Mononuclear cell (primary cell): ENCODE data around the gene FABP7. TPM values are rescaled to one million over a fixed set of nuclear protein-coding genes. Genes with fewer than 3 reads are reported as not detected.

Experiments used
- H3K27me3 ChIP-seq: 2 replicates; pipeline ENCODE4 v1.6.0; 2011; ENCODE audit warnings: low read length, control low read depth; ENCODE audit not compliant: insufficient read depth
- H3K4me1 ChIP-seq: 2 replicates; pipeline ENCODE4 v1.5.1; 2011; ENCODE audit warnings: mild to moderate bottlenecking, low read length, control low read depth; ENCODE audit not compliant: insufficient read depth
- H3K4me3 ChIP-seq: 2 replicates; pipeline ENCODE4 v1.5.1; 2011; ENCODE audit warnings: mild to moderate bottlenecking, low read length, moderate library complexity
- H3K9me3 ChIP-seq: 2 replicates; pipeline ENCODE4 v1.5.1; 2011; ENCODE audit warnings: low read depth, mild to moderate bottlenecking, control low read depth, low read length
- total RNA-seq: library from RNA; depleted of rRNA; stranded (reverse); fragments of >200 nt; gene quantifications from one replicate; pipeline ENCODE4 v1.2.3, GENCODE V29; 2012

Gene FABP7
- total RNA-seq, 1 donor: not detected

GRCh38 chr6:122798099-122798641, 18.7 kb downstream of the FABP7 start:
- Histone ChIP-seq H3K9me3 (no peaks in the 10 kb centered on the region), H3K4me1 (no peaks in the 10 kb centered on the region), H3K4me3 (no peak overlapping the region), H3K27me3 (no peaks in the 10 kb centered on the region)

DNA sequence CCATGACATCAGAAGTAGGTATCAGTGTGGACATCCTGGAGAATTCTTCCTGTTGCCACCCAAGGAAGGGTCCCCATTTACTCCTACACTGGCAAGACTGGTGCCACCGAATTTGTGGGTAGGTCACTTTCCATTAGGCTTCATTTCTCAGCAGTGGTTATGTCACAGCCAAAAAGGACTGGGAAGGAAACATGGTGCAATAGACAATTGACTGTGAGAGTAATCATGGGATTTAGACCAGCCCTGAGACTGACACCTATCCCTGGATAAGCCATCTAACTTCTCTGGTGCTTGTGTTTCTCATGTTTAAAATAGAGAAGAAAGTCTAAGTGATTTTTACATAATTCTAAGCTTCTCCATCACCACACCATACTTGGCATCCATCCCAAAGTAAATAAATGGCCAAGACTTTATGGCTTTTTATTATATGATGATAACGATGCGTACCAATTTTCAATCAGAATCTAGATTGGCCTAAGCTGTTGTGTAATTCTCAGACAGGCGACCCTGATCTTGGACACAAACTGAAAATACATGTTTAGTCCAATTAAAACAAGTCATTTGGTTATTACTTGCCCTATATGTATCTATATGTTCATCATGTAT, 19.7 kb downstream of the FABP7 start:
- Histone ChIP-seq H3K9me3 (no peaks in the 10 kb centered on the region), H3K4me3 (no peak overlapping the region), H3K27me3 (no peaks in the 10 kb centered on the region)

DNA sequence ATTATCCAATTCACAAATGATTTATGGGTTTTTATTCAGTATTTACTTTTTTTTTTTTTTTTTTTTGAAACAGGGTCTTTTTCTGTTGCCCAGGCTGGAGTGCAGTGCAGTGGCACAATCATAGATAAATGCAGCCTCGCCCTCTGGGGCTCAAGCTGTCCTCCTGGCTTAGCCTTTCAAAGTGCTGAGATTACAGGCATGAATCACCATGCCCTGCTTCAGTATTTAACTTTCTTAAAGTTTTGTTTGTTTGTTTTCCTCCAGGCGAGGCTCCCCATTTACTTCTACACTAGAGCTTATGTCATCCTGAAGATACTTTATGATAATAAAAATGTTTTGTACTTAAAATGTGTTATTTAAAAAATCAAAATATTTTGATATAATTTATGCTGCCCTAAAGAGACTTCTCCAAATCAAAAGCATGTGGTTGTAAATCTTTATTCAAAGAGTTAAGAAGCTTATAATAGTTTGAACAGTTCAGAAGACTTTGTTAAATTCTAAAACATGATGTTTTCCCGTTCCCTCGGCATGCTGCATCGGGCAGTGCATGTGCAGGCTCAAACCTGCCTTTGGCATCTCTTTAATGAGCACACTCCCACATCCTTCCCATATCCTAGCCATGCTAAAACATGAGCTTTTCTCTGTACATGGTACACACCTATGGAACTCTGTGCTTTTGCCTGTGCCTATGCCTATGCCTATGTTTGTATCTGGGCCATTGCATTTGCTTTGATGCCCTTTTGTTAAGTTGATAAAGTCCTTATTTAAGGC, 20.6 kb downstream of the FABP7 start:
- H3K4me1 ChIP-seq: no peaks in the 10 kb centered on the region
- H3K27me3 ChIP-seq: no peaks in the 10 kb centered on the region
- no peaks in the 10 kb centered on the region for H3K9me3 ChIP-seq
- no peak overlapping the region for H3K4me3 ChIP-seq

More for the DNA sequence above, 19.7 kb downstream of the FABP7 start:
- no peaks in the 10 kb centered on the region for H3K4me1 ChIP-seq

DNA sequence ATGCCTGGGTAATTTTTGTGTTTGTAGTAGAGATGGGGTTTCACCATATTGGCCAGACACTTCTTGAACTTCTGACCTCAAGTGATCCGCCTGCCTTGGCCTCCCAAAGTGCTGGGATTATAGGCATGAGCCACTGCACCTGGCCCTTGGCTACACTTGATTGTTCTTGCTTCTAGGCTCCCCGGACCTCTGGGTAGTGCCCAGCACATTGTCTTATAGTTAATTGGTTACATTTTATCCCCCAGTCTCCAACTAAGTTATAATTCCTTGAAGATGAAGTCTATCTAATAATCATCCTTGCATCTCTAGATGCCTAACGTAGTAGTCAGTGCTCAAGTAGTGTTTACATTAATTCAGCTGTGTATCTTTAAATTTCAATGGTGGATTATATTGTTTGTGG, 21.4 kb downstream of the FABP7 start:
- no peaks in the 10 kb centered on the region for H3K27me3 ChIP-seq

GRCh38 chr6:122801397-122801796, 21.9 kb downstream of the FABP7 start:
- Histone ChIP-seq H3K4me1 (no peaks in the 10 kb centered on the region), H3K4me3 (no peak overlapping the region), H3K9me3 (no peaks in the 10 kb centered on the region), H3K27me3 (no peaks in the 10 kb centered on the region)

More for the DNA sequence above, 21.4 kb downstream of the FABP7 start:
- no peaks in the 10 kb centered on the region for H3K9me3 ChIP-seq
- no peak overlapping the region for H3K4me3 ChIP-seq
- no peaks in the 10 kb centered on the region for H3K4me1 ChIP-seq

DNA sequence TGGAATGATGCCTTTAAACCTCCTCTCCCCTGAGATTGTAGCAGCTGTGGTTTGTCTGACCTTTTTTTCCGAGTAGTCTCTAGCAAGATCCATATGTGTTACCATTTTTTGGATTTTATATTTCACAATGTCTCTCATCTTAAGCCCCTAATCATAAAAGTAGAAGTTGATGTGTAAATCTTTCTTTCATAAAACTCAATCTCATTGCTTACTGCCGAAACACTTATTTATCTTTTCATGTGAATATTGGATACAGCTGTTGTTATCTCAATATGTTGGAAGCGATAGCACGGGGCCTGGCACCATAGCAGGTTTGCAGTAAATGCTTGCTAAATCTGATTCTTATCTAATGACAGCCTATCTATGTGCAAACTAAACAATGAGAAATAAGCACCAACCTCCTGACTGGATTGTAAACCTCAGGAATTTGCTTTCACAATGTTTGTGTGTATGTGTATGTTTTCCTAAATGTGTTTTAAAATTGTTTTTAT, 23.7 kb downstream of the FABP7 start:
- Histone ChIP-seq H3K4me3 (no peak overlapping the region), H3K9me3 (no peaks in the 10 kb centered on the region), H3K4me1 (no peaks in the 10 kb centered on the region), H3K27me3 (no peaks in the 10 kb centered on the region)

GRCh38 chr6:122804962-122805485, 25.5 kb downstream of the FABP7 start:
- no peaks in the 10 kb centered on the region for H3K27me3 ChIP-seq
- H3K4me1 ChIP-seq: no peaks in the 10 kb centered on the region
- H3K4me3 ChIP-seq: no peak overlapping the region
- no peaks in the 10 kb centered on the region for H3K9me3 ChIP-seq

- no peaks in the 10 kb centered on the region for H3K9me3 ChIP-seq
- H3K4me1 ChIP-seq: no peaks in the 10 kb centered on the region
- H3K27me3 ChIP-seq: no peaks in the 10 kb centered on the region
- H3K4me3 ChIP-seq: no peak overlapping the region
These were observed 26.8 kb downstream of the FABP7 start for GRCh38 chr6:122806291-122806690.

DNA sequence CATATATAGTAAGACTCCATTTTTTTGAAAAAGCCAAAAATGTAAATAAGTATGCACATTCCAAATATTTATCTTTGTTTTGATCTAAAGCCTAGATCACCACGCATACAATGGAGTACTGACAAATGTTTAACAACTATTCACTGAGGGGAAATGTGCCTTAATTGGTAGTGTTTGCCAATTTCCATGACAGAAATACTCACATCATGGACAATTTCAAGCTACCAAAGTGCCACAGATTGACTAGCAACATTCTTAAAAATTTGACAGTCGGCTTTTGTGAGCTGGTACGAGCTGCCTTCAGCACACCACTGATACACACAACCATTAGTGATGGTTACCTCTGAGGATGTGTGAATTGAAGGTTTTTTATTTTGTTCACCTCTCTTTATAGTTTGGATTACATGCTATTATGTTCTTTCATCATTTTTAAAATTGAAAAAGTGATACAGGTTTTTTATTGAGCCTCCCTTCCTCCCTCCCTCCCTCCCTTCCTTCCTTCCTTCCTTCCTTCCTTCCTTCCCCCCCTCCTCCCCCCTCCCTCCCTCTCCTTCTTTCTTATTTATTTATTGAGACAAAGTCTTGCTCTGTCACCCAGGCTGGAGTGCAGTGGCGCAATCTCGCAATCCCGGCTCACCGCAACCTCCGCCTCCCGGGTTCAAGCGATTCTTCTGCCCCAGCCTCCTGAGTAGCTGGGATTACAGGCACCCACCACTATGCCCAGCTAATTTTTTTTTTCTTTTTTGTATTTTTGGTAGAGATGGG, 28.8 kb downstream of the FABP7 start:
- Histone ChIP-seq H3K27me3 (no peaks in the 10 kb centered on the region), H3K4me1 (no peaks in the 10 kb centered on the region), H3K4me3 (no peak overlapping the region), H3K9me3 (no peaks in the 10 kb centered on the region)

- no peaks in the 10 kb centered on the region for H3K9me3 ChIP-seq
- H3K4me1 ChIP-seq: no peaks in the 10 kb centered on the region
- no peaks in the 10 kb centered on the region for H3K27me3 ChIP-seq
- H3K4me3 ChIP-seq: no peak overlapping the region
These were observed 29.5 kb downstream of the FABP7 start for GRCh38 chr6:122809001-122809400.

GRCh38 chr6:122809691-122810090, 30.2 kb downstream of the FABP7 start:
- no peaks in the 10 kb centered on the region for H3K4me1 ChIP-seq
- H3K27me3 ChIP-seq: no peaks in the 10 kb centered on the region
- H3K9me3 ChIP-seq: no peaks in the 10 kb centered on the region
- H3K4me3 ChIP-seq: no peak overlapping the region

- Histone ChIP-seq H3K9me3 (no peaks in the 10 kb centered on the region), H3K27me3 (no peaks in the 10 kb centered on the region), H3K4me3 (no peak overlapping the region), H3K4me1 (no peaks in the 10 kb centered on the region)
These were observed 30.7 kb downstream of the FABP7 start for GRCh38 chr6:122810189-122810588.

DNA sequence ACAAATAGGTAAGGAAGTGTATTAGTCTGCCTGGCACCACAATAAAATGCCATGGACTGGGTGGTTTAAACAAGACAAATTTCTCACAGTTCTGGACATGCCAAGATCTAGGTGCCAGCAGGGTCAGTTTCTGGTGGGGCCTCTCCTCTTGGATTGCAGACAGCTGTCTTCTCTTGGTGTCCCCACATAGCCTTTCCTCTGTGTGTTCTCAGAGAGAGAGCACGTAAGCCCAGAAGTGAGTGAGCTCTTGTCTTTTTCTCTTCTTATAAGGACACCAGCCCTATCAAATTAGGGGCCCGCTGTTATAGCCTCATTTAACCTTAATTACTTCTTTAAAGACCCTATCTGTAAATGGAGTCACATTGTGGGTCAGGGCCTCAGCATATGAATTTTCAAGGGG, 37.8 kb downstream of the FABP7 start:
- no peaks in the 10 kb centered on the region for H3K4me1 ChIP-seq
- H3K27me3 ChIP-seq: no peaks in the 10 kb centered on the region
- no peaks in the 10 kb centered on the region for H3K9me3 ChIP-seq

GRCh38 chr6:122817766-122818165, 38.2 kb downstream of the FABP7 start:
- H3K4me3 ChIP-seq: no peak overlapping the region
- no peaks in the 10 kb centered on the region for H3K9me3 ChIP-seq
- no peaks in the 10 kb centered on the region for H3K27me3 ChIP-seq
- no peaks in the 10 kb centered on the region for H3K4me1 ChIP-seq

More for the DNA sequence above, 37.8 kb downstream of the FABP7 start:
- no peak overlapping the region for H3K4me3 ChIP-seq

GRCh38 chr6:122818866-122819265, 39.4 kb downstream of the FABP7 start:
- Histone ChIP-seq H3K27me3 (no peaks in the 10 kb centered on the region), H3K4me3 (no peak overlapping the region)

More at GRCh38 chr6:122818866-122819265, 39.4 kb downstream of the FABP7 start:
- no peaks in the 10 kb centered on the region for H3K4me1 ChIP-seq
- no peaks in the 10 kb centered on the region for H3K9me3 ChIP-seq
